Activated T-helper 1 cell treated with anti-CD3 and anti-CD28 coated beads, Interleukin-2, amount 50 U/mL, for 16 hours (primary cell): ENCODE measurements around the gene CIZ1.
"Not testable (repeated sequence)": the region's sequence is repeated elsewhere in the genome, so short reads cannot be mapped to it uniquely, and the experiment has no call there.

Experiments used
- DNase-seq, 2 donors: peaks; one replicate each; pipeline ENCODE4 v3.0.0-alpha.2; 2020; ENCODE audit warnings: low read depth in 1 of 2, low spot score in 1 of 2

Gene CIZ1

DNA sequence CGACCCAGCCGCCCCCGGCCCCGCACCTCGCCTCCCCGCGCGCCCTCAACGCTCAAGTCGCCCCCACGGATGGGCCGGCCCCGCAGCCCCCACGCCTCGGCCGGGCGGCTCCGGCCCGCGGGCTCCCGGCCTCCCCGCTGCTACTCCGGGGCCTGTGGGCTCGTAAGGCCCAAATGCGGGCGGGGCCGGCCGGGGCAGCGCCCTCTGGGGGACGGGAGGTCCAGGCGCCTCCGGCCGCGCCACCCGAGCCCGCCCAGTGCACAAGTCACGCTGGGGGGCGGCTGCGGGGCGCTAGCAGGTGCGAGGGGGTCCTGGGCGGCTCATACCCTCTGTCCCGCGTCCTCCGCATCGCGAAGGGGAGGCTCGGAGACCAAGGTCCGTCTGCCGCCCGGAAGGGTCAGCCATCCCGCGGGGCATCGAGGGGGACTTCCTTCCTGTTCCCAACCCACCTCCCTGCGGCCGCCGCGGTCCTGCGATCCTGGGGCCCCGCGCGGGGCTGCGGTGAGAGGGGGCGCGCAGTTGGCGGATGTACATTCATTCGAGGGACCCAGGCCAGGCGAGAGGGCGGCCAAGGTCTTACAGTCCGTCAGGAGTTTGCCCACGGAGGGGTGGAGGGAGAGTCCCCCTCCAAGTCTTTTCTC, at the start of gene CIZ1:
TSS of gene CIZ1 (minus strand) at position 167 of the 641 bp plus-strand sequence. CDS start 715 bp downstream, outside the sequence.
- peak; percentile 42 to 67 for DNase-seq

- no peak for DNase-seq
These were observed 42.5 kb upstream of the CIZ1 start for GRCh38 chr9:128233817-128234406.

GRCh38 chr9:128232528-128233428, 41.4 kb upstream of the CIZ1 start:
- no peak for DNase-seq

GRCh38 chr9:128231638-128232527, 40.5 kb upstream of the CIZ1 start:
- no peak for DNase-seq

DNA sequence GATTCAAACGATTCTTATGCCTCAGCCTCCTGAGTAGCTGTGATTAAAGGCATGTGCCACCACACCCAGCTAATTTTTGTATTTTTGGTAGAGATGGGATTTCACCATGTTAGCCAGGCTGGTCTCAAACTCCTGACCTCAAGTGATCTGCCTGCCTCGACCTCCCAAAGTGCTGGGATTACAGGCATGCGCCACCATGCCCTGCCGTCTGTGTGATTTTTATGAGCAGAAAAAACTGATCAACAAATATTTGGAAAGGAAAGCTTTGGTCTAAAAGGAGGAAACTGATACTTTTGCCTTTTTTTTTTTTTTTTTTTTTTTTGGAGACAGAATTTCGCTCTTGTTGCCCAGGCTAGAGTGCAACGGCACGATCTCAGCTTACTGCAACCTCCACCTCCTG, 39.5 kb upstream of the CIZ1 start:
- not testable (repeated sequence) for DNase-seq

DNA sequence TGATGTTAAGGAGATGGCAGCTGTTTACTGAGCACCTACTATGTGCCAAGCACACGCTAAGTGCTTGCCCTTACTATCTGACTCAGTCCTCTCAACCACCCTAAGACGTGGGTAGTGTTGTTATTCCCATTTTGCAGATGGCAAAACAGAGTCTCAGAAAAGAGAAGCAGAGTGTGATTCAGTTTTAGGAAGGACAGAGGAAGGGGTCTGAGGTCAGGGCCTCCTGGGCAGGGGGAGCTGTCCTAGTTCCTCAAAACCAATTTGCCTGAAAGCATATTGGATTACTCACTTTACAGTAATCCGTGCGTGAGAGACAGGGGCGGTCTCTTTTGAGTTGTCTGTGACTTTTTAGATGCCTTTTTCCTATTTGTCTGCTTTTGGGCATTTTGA, 35.0 kb upstream of the CIZ1 start:
- DNase-seq = no peak

DNA sequence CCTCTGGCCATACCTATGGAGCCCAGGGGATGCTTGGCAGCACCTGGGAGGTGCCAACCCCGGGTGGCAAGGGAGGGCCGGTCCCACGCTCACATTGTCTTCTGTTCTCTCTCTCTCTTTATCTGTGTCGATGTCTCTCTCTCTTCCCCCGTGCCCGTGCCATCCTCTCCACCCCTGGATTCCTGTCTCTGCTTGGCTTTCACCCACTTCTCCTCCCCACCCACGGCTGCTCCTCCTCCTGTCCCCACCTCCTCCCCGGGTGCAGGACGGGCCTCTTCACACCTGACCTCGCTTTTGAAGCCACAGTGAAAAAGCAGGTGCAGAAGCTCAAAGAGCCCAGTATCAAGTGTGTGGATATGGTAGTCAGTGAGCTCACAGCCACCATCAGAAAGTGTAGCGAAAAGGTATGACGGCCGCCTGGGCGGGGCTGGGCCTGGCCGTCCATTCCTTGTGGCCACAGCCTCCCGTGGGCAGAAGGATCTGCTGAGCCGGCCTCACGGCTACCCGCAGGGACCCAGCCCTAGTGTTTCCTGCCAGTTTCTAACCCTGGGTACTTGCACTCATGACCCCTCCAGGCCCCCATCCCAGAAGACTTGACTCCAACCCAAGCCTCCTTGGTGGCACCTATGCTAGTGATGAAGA, 34.5 kb upstream of the CIZ1 start:
- DNase-seq = no peak

DNA sequence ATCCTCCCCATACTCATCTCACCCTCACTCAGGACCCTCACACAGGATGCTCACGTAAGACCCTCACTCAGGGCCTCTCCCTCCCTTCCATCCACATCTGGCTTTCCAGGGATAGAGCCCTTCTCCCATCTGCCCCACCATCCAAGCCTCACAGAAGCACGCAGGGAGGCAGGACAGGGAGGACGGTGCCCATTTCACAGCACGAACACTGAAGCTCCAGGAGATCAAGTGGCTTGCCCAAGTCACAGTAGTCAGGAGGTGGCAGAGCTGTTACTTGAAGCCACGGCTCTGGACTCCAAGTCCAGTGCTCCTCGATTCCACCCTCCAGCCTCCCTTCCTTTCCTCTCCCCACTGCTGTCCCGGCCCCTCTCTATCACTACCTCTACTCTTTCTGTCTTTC, 33.5 kb upstream of the CIZ1 start:
- no peak for DNase-seq

- no peak for DNase-seq
These were observed 31.7 kb upstream of the CIZ1 start for GRCh38 chr9:128222880-128223670.

DNA sequence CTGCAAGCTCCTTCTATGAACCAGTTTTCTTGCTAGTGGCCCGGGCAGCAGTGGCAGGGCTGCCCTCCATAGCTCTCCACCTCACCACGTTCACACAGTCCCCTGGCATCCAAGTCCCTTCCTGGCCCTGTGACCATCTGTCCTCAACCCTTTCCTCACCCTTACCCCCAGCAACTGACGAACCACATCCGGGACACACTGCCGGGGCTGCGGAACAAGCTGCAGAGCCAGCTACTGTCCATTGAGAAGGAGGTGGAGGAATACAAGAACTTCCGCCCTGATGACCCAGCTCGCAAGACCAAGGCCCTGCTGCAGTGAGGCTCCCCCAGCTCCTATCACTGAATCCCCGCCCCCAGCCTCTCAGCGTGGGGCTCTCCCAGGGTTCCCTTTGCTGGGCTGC, 30.7 kb upstream of the CIZ1 start:
- no peak for DNase-seq

DNA sequence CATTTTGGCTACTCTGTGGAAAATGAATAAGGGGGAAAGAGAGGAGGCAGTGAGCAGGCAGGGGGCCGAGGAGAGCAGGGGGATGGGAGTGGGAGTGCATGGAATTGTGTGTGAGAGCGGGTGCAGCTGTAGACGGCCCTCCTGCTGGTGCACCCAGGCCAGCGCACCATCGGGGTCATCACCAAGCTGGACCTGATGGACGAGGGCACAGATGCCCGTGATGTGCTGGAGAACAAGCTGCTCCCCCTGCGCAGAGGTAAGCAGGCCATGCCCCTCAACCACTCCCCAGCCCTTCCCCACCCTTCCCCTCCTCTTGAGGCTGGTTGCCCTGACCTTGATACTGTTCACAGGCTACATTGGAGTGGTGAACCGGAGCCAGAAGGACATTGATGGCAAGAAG, 28.5 kb upstream of the CIZ1 start:
- no peak for DNase-seq

DNA sequence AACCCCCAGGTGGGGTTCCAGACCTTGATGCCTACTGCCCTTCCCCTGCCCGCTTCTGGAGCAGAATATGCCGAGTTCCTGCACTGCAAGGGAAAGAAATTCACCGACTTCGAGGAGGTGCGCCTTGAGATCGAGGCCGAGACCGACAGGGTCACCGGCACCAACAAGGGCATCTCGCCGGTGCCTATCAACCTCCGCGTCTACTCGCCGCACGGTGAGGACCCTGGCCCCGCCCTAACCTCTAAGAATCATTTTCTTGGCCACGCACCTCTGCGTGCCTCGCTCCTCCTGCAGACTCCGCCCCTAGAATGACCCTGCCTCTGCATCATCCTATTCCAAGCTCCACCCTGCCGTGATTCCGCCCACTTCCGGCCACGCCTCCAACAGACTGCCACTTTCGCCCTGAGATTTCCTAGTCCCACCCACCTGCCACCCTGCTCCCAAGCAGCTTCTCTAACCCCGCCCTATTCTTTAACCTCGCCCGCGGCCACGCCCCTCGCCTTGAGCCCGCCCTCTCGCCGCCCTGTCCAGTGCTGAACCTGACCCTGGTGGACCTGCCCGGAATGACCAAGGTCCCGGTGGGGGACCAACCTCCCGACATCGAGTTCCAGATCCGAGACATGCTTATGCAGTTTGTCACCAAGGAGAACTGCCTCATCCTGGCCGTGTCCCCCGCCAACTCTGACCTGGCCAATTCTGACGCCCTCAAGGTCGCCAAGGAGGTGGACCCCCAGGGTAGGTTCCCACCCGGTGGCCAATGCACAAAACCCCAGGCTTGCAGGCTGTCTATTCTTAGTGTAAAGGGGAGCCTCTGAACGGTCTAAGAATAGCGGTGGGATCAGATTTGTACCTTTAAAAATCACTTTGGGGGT, 27.4 kb upstream of the CIZ1 start:
- peak; percentile 78 to 82 for DNase-seq

- DNase-seq = no peak
These were observed 26.8 kb upstream of the CIZ1 start for GRCh38 chr9:128218172-128218517.

- DNase-seq = no peak
These were observed 25.6 kb upstream of the CIZ1 start for GRCh38 chr9:128216781-128217553.

DNA sequence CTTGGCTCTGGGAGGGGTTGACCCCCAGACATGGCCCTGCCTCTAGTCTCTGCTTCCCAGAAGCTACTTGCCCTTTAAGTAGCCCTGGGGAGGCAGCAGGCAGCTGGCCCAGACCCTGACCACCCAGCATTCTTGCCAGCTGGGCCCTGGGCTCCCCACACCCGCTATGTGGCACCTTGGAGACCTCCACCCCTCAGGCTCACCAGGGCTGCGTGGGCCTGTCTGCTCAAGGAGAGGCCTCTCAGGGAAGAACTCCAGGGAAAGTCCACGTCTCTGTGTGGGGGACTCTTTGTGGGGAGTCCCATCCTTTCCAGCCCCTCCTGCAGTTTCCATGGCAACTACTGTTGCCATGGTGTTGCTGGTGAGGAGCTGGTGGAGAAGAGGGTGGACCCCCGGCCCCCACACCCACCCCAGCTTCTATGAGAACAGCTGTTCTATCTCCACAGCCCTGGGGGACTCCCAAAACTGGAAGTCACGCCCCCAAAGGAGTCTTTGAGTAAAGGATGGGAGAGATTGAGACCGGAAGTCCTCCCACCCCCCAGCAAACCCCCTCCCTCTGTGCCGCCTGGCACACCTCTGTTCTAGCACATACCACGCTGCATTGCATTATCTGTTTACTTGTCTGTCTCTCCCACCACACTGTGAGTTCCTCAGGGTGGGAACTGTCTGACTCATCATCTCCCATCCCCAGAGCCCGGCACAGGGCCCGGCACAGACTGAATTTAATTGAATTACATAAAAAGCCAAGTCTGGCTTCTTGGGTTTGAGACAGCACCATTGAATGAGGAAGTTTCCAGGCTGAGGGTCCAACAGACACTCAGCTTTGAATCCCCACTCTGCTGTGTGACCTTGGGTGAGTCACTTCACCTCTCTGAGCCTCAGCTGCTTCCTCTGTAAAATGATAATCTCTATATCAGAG, 24.4 kb upstream of the CIZ1 start:
- no peak for DNase-seq

DNA sequence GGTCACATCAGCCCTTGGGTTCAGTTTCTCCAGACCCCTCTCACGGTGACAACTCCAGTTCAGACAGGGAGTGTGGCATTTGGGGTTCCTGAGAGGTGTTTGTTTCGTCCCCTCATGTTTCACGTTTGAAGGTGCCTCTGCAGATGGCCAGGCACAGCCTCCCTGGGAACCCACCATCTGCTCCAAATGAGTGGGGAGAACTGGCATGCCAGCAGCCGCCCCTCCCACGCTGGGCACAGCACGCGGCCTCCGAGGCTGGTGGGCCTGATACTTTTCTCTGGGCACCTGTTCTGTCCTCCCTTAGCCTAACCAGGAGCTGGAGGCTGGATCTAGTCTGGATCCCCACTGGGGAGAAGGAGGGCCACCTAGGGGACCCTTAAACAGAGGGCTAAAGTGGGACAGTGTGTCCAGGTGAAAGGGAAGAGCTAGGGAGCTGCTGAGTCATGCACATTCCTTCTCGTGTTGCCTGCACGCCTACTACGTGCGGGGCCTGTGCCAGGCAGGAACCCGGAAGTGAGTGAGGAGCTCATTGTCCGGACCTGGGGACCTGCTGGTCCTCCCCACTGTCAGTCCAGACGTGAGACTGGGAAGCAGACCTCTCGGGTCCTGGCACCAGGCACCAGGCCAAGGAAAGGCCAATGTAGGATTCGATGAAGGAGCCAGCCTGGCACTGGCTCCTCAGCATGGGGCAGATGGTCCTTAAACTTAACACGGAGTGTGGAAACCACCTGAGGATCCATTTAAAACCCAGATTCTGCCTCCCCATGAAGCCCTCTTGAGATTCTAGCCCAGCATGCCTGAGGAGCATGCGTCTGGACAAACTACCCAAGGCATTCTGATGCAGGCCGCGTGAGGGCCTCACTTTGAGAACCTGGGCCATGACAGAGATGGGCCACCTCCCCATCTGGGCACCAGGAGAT, 23.5 kb upstream of the CIZ1 start:
- no peak for DNase-seq
